GM12891 (cell line): ENCODE measurements around the gene ANKMY1.

ENCODE experiments used
- PAX5 ChIP-seq: IDR thresholded peaks from 2 replicates; pipeline ENCODE4 v1.6.1; 2011; ENCODE audit warnings: low read length, moderate library complexity, mild to moderate bottlenecking; ENCODE audit not compliant: insufficient read depth, severe bottlenecking
- POLR2A ChIP-seq: IDR thresholded peaks from 2 replicates; pipeline ENCODE4 v1.6.1; 2011; ENCODE audit warnings: low read depth, low read length, control low read depth
- POLR2AphosphoS5 ChIP-seq: IDR thresholded peaks from 2 replicates; pipeline ENCODE4 v1.6.1; 2011; ENCODE audit warnings: low read depth, low read length, control low read depth
- POU2F2 ChIP-seq: IDR thresholded peaks from 2 replicates; pipeline ENCODE4 v1.6.1; 2011; ENCODE audit warnings: low read depth, mild to moderate bottlenecking, control low read depth, low read length, moderate library complexity
- SPI1 ChIP-seq: IDR thresholded peaks from 2 replicates; pipeline ENCODE4 v1.6.1; 2011; ENCODE audit warnings: low read depth, low read length, control low read depth
- TAF1 ChIP-seq: IDR thresholded peaks from 2 replicates; pipeline ENCODE4 v1.6.1; 2011; ENCODE audit warnings: low read depth, low read length, control low read depth

DNA sequence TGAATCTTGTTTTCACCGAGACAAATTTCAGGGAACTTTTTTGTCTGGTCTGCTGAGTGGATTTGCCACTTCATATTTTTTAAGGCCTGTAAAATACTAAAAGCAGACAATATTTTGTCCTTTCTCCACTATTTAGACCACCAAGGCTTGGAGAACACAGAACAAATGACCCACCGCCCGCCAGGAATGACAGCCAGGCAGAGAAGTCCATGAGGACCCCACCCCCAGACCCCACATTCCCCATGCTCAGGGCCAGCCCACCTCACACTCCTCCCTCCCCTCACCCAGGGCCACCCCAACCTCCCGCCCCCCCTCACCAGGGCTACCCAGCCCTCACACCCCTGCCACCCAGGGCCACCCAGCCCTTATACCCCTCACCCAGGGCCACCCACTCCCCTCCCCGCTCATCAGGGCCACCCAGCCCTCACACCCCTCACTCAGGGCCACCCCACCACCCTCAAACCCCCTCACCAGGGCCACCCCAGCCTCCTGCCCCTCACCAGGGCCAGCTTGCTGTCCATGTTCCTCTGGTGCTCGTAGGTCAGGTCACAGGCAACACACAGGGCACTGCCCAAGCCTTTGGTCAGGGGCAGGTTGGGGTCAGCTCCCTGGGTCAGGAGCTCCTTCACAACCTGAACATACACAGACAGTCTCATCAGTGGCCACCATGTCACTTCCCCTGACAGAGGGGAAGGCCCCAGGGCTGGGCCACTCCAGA lies 50.6 kb downstream of the ANKMY1 start:
- no peak for TF ChIP-seq POLR2AphosphoS5
- TF ChIP-seq TAF1, result no peak
- no peak for TF ChIP-seq POLR2A
- TF ChIP-seq SPI1, result no peak
- TF ChIP-seq PAX5, result no peak
- TF ChIP-seq POU2F2, result no peak
